HepG2 (cell line): ENCODE data around the gene INKA2. TPM values are rescaled to one million over a fixed set of nuclear protein-coding genes. Genes with fewer than 3 reads are reported as not detected.
A peak's percentile ranks its signal among the peaks of the same experiment; 100 is the strongest.

ENCODE experiments used
- BCL3 ChIP-seq: sonication (generic); formaldehyde crosslinking; IDR thresholded peaks from 2 replicates; pipeline ENCODE4 v1.5.1; 2020; ENCODE audit warnings: mild to moderate bottlenecking, missing genetic modification reagents, moderate library complexity
- E2F2 ChIP-seq: sonication (generic); formaldehyde crosslinking; IDR thresholded peaks from 2 replicates; pipeline ENCODE4 v1.4.0; 2020; ENCODE audit warnings: missing genetic modification reagents, borderline replicate concordance
- GATAD2A ChIP-seq: IDR thresholded peaks from 2 replicates; pipeline ENCODE4 v1.6.1; 2016
- MATR3 ChIP-seq: sonication (generic); formaldehyde crosslinking; IDR thresholded peaks from 2 replicates; pipeline ENCODE4 v1.4.0; 2020; ENCODE audit warnings: missing genetic modification reagents
- MED1 ChIP-seq: sonication (generic); formaldehyde crosslinking; IDR thresholded peaks from 2 replicates; pipeline ENCODE4 v1.4.0; 2020; ENCODE audit warnings: missing genetic modification reagents
- NFKB2 ChIP-seq: sonication (generic); formaldehyde crosslinking; IDR thresholded peaks from 2 replicates; pipeline ENCODE4 v1.4.0; 2020; ENCODE audit warnings: missing genetic modification reagents, borderline replicate concordance
- PHF20 ChIP-seq: sonication (generic); formaldehyde crosslinking; IDR thresholded peaks from 2 replicates; pipeline ENCODE4 v1.5.0; 2020; ENCODE audit warnings: mild to moderate bottlenecking, missing genetic modification reagents
- PRDM10 ChIP-seq: sonication (generic); formaldehyde crosslinking; IDR thresholded peaks from 2 replicates; pipeline ENCODE4 v1.4.0; 2020; ENCODE audit warnings: low read depth, missing genetic modification reagents
- SIN3A ChIP-seq: IDR thresholded peaks from 2 replicates; pipeline ENCODE4 v1.6.1; 2011; ENCODE audit warnings: low read depth, mild to moderate bottlenecking, control low read depth, low read length, borderline replicate concordance
- TRIM24 ChIP-seq: sonication (generic); formaldehyde crosslinking; IDR thresholded peaks from 2 replicates; pipeline ENCODE4 v1.8.0; 2022; ENCODE audit warnings: mild to moderate bottlenecking, missing genetic modification reagents
- ZBTB33 ChIP-seq: sonication (generic); formaldehyde crosslinking; IDR thresholded peaks from 2 replicates; pipeline ENCODE4 v1.4.0; 2020; ENCODE audit warnings: missing genetic modification reagents
- ZBTB7B ChIP-seq: sonication (generic); formaldehyde crosslinking; IDR thresholded peaks from 2 replicates; pipeline ENCODE4 v1.4.0; 2020; ENCODE audit warnings: missing genetic modification reagents
- ZFP91 ChIP-seq: sonication (generic); formaldehyde crosslinking; IDR thresholded peaks from 2 replicates; pipeline ENCODE4 v1.9.0; 2022; ENCODE audit warnings: missing genetic modification reagents, mild to moderate bottlenecking, borderline replicate concordance
- ZFYVE20 ChIP-seq: sonication (generic); formaldehyde crosslinking; IDR thresholded peaks from 2 replicates; pipeline ENCODE4 v1.8.0; 2023; ENCODE audit warnings: low read depth, mild to moderate bottlenecking, moderate library complexity, missing genetic modification reagents, borderline replicate concordance
- ZNF143 ChIP-seq: sonication (generic); formaldehyde crosslinking; IDR thresholded peaks from 2 replicates; pipeline ENCODE4 v1.4.0; 2020; ENCODE audit warnings: missing genetic modification reagents
- ZNF275 ChIP-seq: sonication (generic); formaldehyde crosslinking; IDR thresholded peaks from 2 replicates; pipeline ENCODE4 v1.8.0; 2022; ENCODE audit warnings: missing genetic modification reagents, mild to moderate bottlenecking, inconsistent platforms, borderline replicate concordance
- ZNF7 ChIP-seq: IDR thresholded peaks from 2 replicates; pipeline ENCODE4 v1.6.1; 2016; ENCODE audit warnings: missing biosample characterization, missing genetic modification reagents
- polyA plus RNA-seq, 8 experiments: library from polyadenylated mRNA; depleted of rRNA in 3 of 8; stranded (reverse) in 7 of 8; unstranded in 1 of 8; fragments of >200 nt; fragmentation: Illumina TruSeq in 4 of 8; extraction: Trizol in 4 of 8; gene quantifications; 2 replicates each; pipeline versions ENCODE4 v1.2.1 to v1.2.3, GENCODE V29; 2011 to 2016; ENCODE audit warnings: low read depth in 4 of 8, missing spikeins in 1 of 8, mixed read lengths in 1 of 8; ENCODE audit not compliant: insufficient read depth in 1 of 8
- total RNA-seq, 5 experiments: library from RNA; depleted of rRNA; stranded (reverse); fragments of >200 nt; fragmentation: Illumina TruSeq; extraction: Trizol; gene quantifications; 2 replicates each; pipeline ENCODE4 v1.2.3, GENCODE V29; 2016; ENCODE audit warnings: low read depth in 1 of 5

INKA2 gene
- total and polyA plus RNA-seq, 2 of the 13 experiments (the other 11 are each of a cell fraction or from before 2014, with no cell fraction given): 2.6 to 4.6 TPM

GRCh38 chr1:111755331-111756123, 16.3 kb upstream of the INKA2 start, which contains the start of gene DDX20 (continued):
- TF ChIP-seq E2F2 (peak; percentile 48; the same call in 1 of the 2 replicates), ZNF143 (CRISPR knock-in tag) (peak; percentile 82), ZNF7 (CRISPR knock-in tag) (peak; percentile 35; the same call in 1 of the 2 replicates), MED1 (CRISPR knock-in tag) (peak; percentile 56), ZBTB33 (no peak; the same call in 1 of the 2 replicates), TRIM24 (no peak), SIN3A (peak; percentile 96), PHF20 (CRISPR knock-in tag) (peak; percentile 83), MATR3 (no peak), NFKB2 (peak; percentile 51; the same call in 1 of the 2 replicates), PRDM10 (CRISPR knock-in tag) (peak; percentile 56; the same call in 1 of the 2 replicates), ZFP91 (CRISPR knock-in tag) (peak; percentile 84; the same call in 1 of the 2 replicates), ZNF275 (CRISPR knock-in tag) (0 out of 2 replicates have a peak, but pooled peaks have one; percentile 21), BCL3 (CRISPR knock-in tag) (peak; percentile 75; the same call in 1 of the 2 replicates), ZBTB7B (no peak; the same call in 1 of the 2 replicates), ZFYVE20 (CRISPR knock-in tag) (0 out of 2 replicates have a peak, but pooled peaks have one; percentile 42), GATAD2A (peak; percentile 47)
